Memory B cell (primary cell): ENCODE results near the gene NLRP7.
"Not testable (repeated sequence)": the region's sequence is repeated elsewhere in the genome, so short reads cannot be mapped to it uniquely, and the experiment has no call there.

Experiments used
- ATAC-seq: fragments of 150-1000 bp; cut with Tn5 transposase; 2 replicates; pipeline ENCODE4 v1.10.0; 2021; ENCODE audit warnings: low read depth, mild to moderate bottlenecking, moderate library complexity
- DNase-seq, 2 donors: peaks; one replicate each; pipeline ENCODE4 v3.0.0; 2022; ENCODE audit warnings: low spot score in 2 of 2
- H3K27ac Mint-ChIP-seq: one replicate; pipeline ENCODE4 v1.8.0; 2022; ENCODE audit warnings: mild to moderate bottlenecking, moderate library complexity, mixed read lengths
- H3K27me3 Mint-ChIP-seq: one replicate; pipeline ENCODE4 v1.8.0; 2022; ENCODE audit warnings: mixed read lengths
- H3K36me3 Mint-ChIP-seq: one replicate; pipeline ENCODE4 v1.8.0; 2022; ENCODE audit warnings: mild to moderate bottlenecking, mixed read lengths
- H3K4me1 Mint-ChIP-seq: one replicate; pipeline ENCODE4 v1.8.0; 2022; ENCODE audit warnings: mixed read lengths
- H3K4me3 Mint-ChIP-seq: one replicate; pipeline ENCODE4 v1.8.0; 2022; ENCODE audit warnings: mild to moderate bottlenecking, moderate library complexity, mixed read lengths
- H3K9me3 Mint-ChIP-seq: one replicate; pipeline ENCODE4 v1.8.0; 2022; ENCODE audit warnings: mixed read lengths

The NLRP7 gene

DNA sequence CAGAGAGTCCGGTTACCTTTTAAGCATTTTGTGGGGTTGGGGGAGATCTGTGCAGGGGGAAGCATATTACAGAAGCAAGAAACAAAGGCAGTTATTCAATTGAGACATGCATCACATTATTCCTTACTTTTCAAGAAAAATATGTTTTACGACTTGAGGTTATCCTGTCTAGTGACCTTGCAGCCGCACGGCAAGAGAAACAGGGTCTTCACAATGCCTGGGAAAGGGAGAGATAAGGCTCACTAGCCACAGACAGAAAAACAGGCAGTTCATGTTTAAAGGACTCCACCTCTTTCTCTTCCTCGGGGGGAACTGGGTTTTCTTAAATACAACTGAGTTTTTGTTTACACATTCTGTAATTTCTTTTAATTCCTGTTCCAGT is 41.9 kb downstream of the NLRP7 start:
- Mint-ChIP-seq H3K27ac (no peak overlapping the region), H3K36me3 (no peaks in the 10 kb centered on the region), H3K4me3 (no peak overlapping the region), H3K9me3 (no peaks in the 10 kb centered on the region), H3K27me3 (peaks cover 6% of the 10 kb centered on the region), H3K4me1 (no peaks in the 10 kb centered on the region)
- ATAC-seq (no peak), DNase-seq (no peak)

DNA sequence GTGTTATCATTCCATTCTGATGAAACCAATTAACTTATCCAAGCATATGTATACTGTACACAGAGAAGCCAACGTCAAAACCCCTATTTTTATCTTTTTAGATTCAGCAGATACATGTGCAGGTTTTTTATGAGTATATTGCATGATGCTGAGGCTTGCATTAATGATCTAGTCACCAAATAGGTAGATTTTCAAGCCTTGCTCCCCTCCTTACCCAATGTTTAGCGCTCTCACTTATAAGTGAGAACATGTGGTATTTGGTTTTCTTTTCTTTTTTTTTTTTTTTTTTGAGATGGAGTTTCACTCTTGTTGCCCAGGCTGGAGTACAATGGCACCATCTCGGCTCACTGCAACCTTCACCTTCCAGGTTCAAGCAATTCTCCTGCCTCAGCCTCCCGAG is 43.1 kb downstream of the NLRP7 start:
- H3K36me3 Mint-ChIP-seq, H3K27ac Mint-ChIP-seq, H3K4me3 Mint-ChIP-seq, H3K9me3 Mint-ChIP-seq, H3K4me1 Mint-ChIP-seq, DNase-seq, ATAC-seq: not testable (repeated sequence)
- H3K27me3 Mint-ChIP-seq, result peaks cover 10% of the 10 kb centered on the region

- Mint-ChIP-seq H3K9me3 (peaks cover 5% of the 10 kb centered on the region), H3K27me3 (peaks cover 16% of the 10 kb centered on the region), H3K27ac (no peak overlapping the region), H3K4me1 (no peaks in the 10 kb centered on the region), H3K36me3 (no peaks in the 10 kb centered on the region), H3K4me3 (no peak overlapping the region)
- ATAC-seq (no peak), DNase-seq (no peak)
Measured at GRCh38 chr19:54903303-54903702, 44.0 kb downstream of the NLRP7 start.

GRCh38 chr19:54902061-54902460 is 45.3 kb downstream of the NLRP7 start:
- no peak for ATAC-seq
- no peak overlapping the region for H3K4me3 Mint-ChIP-seq

DNA sequence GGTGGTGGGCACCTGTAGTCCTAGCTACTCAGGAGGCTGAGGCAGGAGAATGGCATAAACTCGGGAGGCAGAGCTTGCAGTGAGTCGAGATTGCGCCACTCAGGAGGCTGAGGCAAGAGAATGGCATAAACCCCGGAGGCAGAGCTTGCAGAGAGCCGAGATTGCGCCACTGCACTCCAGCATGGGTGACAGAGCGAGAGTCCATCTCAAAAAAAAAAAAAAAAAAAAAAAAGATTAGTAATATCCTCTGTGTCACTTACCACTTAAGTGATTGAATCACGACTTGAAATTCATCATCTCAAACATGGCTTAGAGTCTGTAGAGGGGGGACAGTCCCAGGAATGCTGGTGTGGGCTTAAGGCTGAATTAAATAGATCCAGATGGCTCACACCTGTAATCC is 46.2 kb downstream of the NLRP7 start:
- not testable (repeated sequence) for H3K9me3 Mint-ChIP-seq, H3K27ac Mint-ChIP-seq, ATAC-seq, H3K4me3 Mint-ChIP-seq, H3K4me1 Mint-ChIP-seq, DNase-seq, H3K36me3 Mint-ChIP-seq
- H3K27me3 Mint-ChIP-seq, result peaks cover 22% of the 10 kb centered on the region

More at GRCh38 chr19:54902061-54902460, 45.3 kb downstream of the NLRP7 start:
- Mint-ChIP-seq H3K27ac (no peak overlapping the region), H3K9me3 (peaks cover 5% of the 10 kb centered on the region), H3K27me3 (peaks cover 17% of the 10 kb centered on the region), H3K4me1 (no peaks in the 10 kb centered on the region), H3K36me3 (no peaks in the 10 kb centered on the region)
- no peak for DNase-seq

- H3K36me3 Mint-ChIP-seq, ATAC-seq, H3K27ac Mint-ChIP-seq, DNase-seq, H3K9me3 Mint-ChIP-seq, H3K4me3 Mint-ChIP-seq, H3K4me1 Mint-ChIP-seq: not testable (repeated sequence)
- peaks cover 23% of the 10 kb centered on the region for H3K27me3 Mint-ChIP-seq
Measured at GRCh38 chr19:54899646-54900045, 47.7 kb downstream of the NLRP7 start.

DNA sequence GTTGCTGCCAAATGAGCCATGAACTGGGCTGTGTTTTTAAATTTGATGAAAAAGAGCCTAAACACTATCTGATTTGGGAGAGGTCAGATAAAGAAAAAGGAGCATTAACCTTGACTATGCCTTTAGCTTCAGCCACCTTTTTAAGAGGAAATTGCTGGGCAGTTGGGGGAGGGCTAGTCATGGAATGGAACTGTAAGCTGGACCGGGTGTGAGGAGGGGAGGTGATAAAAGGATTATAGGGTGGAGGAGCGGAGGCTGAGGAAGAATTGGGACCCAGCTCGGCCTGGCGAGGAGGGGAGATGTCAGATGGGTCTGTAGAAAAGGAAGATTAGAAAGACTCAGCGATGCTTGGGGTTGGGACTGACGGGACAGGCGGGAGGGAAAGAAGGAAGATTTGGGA is 48.6 kb downstream of the NLRP7 start:
- not testable (repeated sequence) for H3K4me1 Mint-ChIP-seq, H3K9me3 Mint-ChIP-seq
- peaks cover 23% of the 10 kb centered on the region for H3K27me3 Mint-ChIP-seq

DNA sequence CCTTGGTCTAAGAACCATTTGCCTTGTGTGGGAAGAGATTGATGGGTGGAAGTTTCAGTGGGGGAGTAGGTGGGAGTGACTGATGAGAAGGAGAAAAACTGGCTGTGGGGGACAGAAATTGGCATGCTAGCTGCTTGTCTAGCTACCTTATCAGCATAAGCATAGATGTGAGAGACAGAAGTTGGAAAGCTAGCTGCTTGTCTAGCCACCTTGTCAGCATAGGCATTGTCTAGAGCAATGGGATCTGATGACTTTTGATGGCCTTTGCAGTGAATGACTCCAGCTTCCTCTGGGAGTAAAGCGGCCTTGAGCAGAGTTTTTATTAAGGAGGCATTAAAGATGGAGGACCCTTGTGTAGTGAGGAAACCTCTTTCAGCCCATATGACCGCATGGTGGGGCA is 51.3 kb downstream of the NLRP7 start:
- Mint-ChIP-seq H3K27me3 (peaks cover 23% of the 10 kb centered on the region), H3K36me3 (peaks cover 2% of the 10 kb centered on the region), H3K9me3 (peaks cover 5% of the 10 kb centered on the region)

More for the DNA sequence above, 48.6 kb downstream of the NLRP7 start:
- H3K4me3 Mint-ChIP-seq, H3K27ac Mint-ChIP-seq, DNase-seq, ATAC-seq, H3K36me3 Mint-ChIP-seq: not testable (repeated sequence)

GRCh38 chr19:54894106-54894505 is 53.2 kb downstream of the NLRP7 start:
- H3K4me1 Mint-ChIP-seq, ATAC-seq, H3K36me3 Mint-ChIP-seq, H3K4me3 Mint-ChIP-seq, H3K27ac Mint-ChIP-seq, DNase-seq, H3K9me3 Mint-ChIP-seq: not testable (repeated sequence)
- peaks cover 17% of the 10 kb centered on the region for H3K27me3 Mint-ChIP-seq

More for the DNA sequence above, 51.3 kb downstream of the NLRP7 start:
- no peak overlapping the region for H3K4me3 Mint-ChIP-seq
- DNase-seq (no peak), ATAC-seq (no peak)
- H3K4me1 Mint-ChIP-seq, result no peaks in the 10 kb centered on the region
- no peak overlapping the region for H3K27ac Mint-ChIP-seq

DNA sequence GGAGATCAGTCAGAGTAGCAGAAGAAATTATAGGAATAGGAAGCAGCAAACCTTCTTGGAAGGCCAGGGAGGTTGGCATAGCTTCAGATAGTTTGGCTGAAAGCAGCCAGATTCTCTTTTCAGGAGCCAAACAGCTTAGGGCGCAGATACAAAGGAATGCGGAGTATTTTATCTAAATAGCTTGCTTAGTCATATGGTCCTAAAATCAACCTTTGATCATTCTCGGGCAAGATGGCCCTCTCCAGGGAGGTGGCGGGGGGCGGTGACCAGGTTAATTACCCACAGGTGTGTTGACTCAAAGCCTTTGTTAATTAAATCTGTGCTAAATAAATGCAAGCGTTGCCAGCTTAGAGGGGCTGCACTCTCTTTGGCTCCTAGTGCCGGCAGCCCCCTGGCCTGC is 53.9 kb downstream of the NLRP7 start:
- Mint-ChIP-seq H3K9me3 (no peaks in the 10 kb centered on the region), H3K27me3 (peaks cover 13% of the 10 kb centered on the region), H3K4me1 (no peaks in the 10 kb centered on the region), H3K27ac (no peak overlapping the region), H3K36me3 (peaks cover 2% of the 10 kb centered on the region), H3K4me3 (no peak overlapping the region)
- ATAC-seq (no peak), DNase-seq (no peak)

- H3K4me1 Mint-ChIP-seq, result no peaks in the 10 kb centered on the region
- no peaks in the 10 kb centered on the region for H3K9me3 Mint-ChIP-seq
- H3K27me3 Mint-ChIP-seq, result peaks cover 3% of the 10 kb centered on the region
- ATAC-seq (no peak), DNase-seq (no peak)
- H3K36me3 Mint-ChIP-seq, result no peaks in the 10 kb centered on the region
- H3K27ac Mint-ChIP-seq, result no peak overlapping the region
- no peak overlapping the region for H3K4me3 Mint-ChIP-seq
Measured at GRCh38 chr19:54889566-54889965, 57.8 kb downstream of the NLRP7 start.

GRCh38 chr19:54888239-54888638 is 59.1 kb downstream of the NLRP7 start:
- Mint-ChIP-seq H3K4me3 (no peak overlapping the region), H3K27ac (no peak overlapping the region), H3K36me3 (no peaks in the 10 kb centered on the region), H3K9me3 (no peaks in the 10 kb centered on the region), H3K4me1 (no peaks in the 10 kb centered on the region), H3K27me3 (peaks cover 3% of the 10 kb centered on the region)
- ATAC-seq (no peak), DNase-seq (no peak)

GRCh38 chr19:54883228-54883627 is 64.1 kb downstream of the NLRP7 start:
- no peak overlapping the region for H3K27ac Mint-ChIP-seq
- DNase-seq (no peak), ATAC-seq (no peak)
- H3K4me3 Mint-ChIP-seq, result no peak overlapping the region
- H3K27me3 Mint-ChIP-seq, result peaks cover 6% of the 10 kb centered on the region
- H3K4me1 Mint-ChIP-seq, result peaks cover 2% of the 10 kb centered on the region
- H3K9me3 Mint-ChIP-seq, result no peaks in the 10 kb centered on the region
- H3K36me3 Mint-ChIP-seq, result no peaks in the 10 kb centered on the region

DNA sequence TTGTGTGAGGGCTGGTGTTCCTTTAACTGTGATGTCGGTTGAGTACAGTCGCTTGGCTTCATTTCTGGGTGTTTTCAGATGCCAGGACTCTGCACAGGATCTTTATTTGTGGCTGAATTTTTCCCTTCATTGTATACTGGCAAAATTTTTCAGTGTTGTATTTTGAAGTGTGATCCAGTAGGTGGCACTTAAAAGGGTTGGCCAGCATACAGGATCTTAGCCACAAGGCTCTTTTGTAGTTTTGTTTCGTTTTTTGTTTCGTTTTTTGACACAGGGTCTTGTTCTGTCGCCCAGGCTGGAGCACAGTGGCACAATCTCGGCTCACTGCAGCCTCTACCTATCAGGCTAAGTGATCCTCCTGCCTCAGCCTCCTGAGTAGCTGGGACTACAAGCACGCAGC is 64.6 kb downstream of the NLRP7 start:
- no peak overlapping the region for H3K4me3 Mint-ChIP-seq
- DNase-seq, result no peak
- H3K9me3 Mint-ChIP-seq, result no peaks in the 10 kb centered on the region
- H3K36me3 Mint-ChIP-seq, result no peaks in the 10 kb centered on the region
- H3K4me1 Mint-ChIP-seq, result peaks cover 2% of the 10 kb centered on the region
- ATAC-seq, result peak; percentile 26
- no peak overlapping the region for H3K27ac Mint-ChIP-seq
- peaks cover 6% of the 10 kb centered on the region for H3K27me3 Mint-ChIP-seq

DNA sequence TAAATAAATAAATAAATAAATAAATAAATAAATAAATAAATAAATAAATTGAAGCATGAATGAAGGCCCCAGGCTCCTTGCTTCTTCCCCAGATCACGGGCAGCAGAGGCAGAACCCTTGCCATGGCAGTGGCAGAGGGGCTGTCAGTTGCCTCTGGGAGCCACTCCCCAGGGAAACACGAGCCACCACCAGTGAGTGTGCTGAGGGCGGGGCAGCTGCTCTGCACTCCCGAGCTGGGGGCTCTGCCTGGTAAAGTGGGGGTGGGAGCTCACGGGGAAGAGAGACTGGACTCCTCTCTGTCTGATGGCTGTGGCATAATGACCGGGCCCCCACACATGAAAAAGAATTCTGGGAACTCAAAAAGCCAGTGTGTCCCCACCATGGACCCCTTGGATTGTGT is 65.4 kb downstream of the NLRP7 start:
- H3K4me3 Mint-ChIP-seq, result no peak overlapping the region
- H3K36me3 Mint-ChIP-seq, result no peaks in the 10 kb centered on the region
- no peak for DNase-seq
- peaks cover 6% of the 10 kb centered on the region for H3K27me3 Mint-ChIP-seq
- H3K27ac Mint-ChIP-seq, result no peak overlapping the region
- no peaks in the 10 kb centered on the region for H3K9me3 Mint-ChIP-seq
- H3K4me1 Mint-ChIP-seq, result peaks cover 2% of the 10 kb centered on the region
- ATAC-seq, result no peak
